Natural killer cell (primary cell): ENCODE results near the gene MRPS12. TPM values are rescaled to one million over a fixed set of nuclear protein-coding genes. Genes with fewer than 3 reads are reported as not detected.

ENCODE experiments used
- ATAC-seq, 3 donors: fragments of 150-1000 bp in 2 of 3; fragments of 200-7000 bp in 1 of 3; cut with Tn5 transposase; 1 replicate in 1 of 3; 2 replicates in 2 of 3; pipeline ENCODE4 v1.10.0; 2021; ENCODE audit warnings: mild to moderate bottlenecking in 2 of 3, moderate library complexity in 2 of 3
- DNase-seq, 2 donors: peaks; one replicate each; pipeline versions ENCODE4 v3.0.0 to v3.0.0-alpha.2; 2013 to 2021; ENCODE audit warnings: mixed read lengths in 1 of 2
- H3K27ac ChIP-seq: one replicate; pipeline ENCODE4 v1.5.1; 2013; ENCODE audit warnings: mild to moderate bottlenecking, low read length
- H3K27me3 ChIP-seq: one replicate; pipeline ENCODE4 v1.6.1; 2013; ENCODE audit warnings: low read length; ENCODE audit not compliant: control insufficient read depth, insufficient read depth
- H3K36me3 ChIP-seq: one replicate; pipeline ENCODE4 v1.6.1; 2013; ENCODE audit warnings: low read length; ENCODE audit not compliant: control insufficient read depth, insufficient read depth
- H3K4me1 ChIP-seq: one replicate; pipeline ENCODE4 v1.6.1; 2013; ENCODE audit warnings: low read length; ENCODE audit not compliant: control insufficient read depth, insufficient read depth
- H3K4me3 ChIP-seq: one replicate; pipeline ENCODE4 v1.5.1; 2013; ENCODE audit warnings: low read length
- H3K9me3 ChIP-seq: one replicate; pipeline ENCODE4 v1.6.1; 2013; ENCODE audit warnings: low read length; ENCODE audit not compliant: control insufficient read depth, insufficient read depth
- H3K27ac Mint-ChIP-seq, 2 donors: one replicate each; pipeline ENCODE4 v1.8.0; 2022; ENCODE audit warnings: mild to moderate bottlenecking in 2 of 2, mixed read lengths in 2 of 2, moderate library complexity in 1 of 2
- H3K27me3 Mint-ChIP-seq, 2 donors: one replicate each; pipeline ENCODE4 v1.8.0; 2022; ENCODE audit warnings: low read depth in 2 of 2, mixed read lengths in 2 of 2
- H3K36me3 Mint-ChIP-seq: one replicate; pipeline ENCODE4 v1.8.0; 2022; ENCODE audit warnings: mixed read lengths
- H3K4me1 Mint-ChIP-seq, 2 donors: one replicate each; pipeline ENCODE4 v1.8.0; 2022; ENCODE audit warnings: mixed read lengths in 2 of 2
- H3K4me3 Mint-ChIP-seq: one replicate; pipeline ENCODE4 v1.8.0; 2022; ENCODE audit warnings: mild to moderate bottlenecking, moderate library complexity, mixed read lengths
- H3K9me3 Mint-ChIP-seq, 2 donors: one replicate each; pipeline ENCODE4 v1.8.0; 2022; ENCODE audit warnings: mixed read lengths in 2 of 2
- CTCF ChIP-seq: fragments of 200-600 bp; IDR thresholded peaks from one replicate; pipeline ENCODE4 v1.8.0; 2022; ENCODE audit warnings: antibody characterized with exemption
- WGBS: methylation state at CpG from one replicate; pipeline ENCODE4 v1.1.7; 2013; ENCODE audit warnings: missing lambda C conversion rate; ENCODE audit not compliant: insufficient coverage; 5-methylcytosine and 5-hydroxymethylcytosine counted together
- intact Hi-C: fragments of 100-400 bp; cut with micrococcal nuclease; formaldehyde crosslinking; loops from one replicate; pipeline ENCODE4 v1.14.2; 2022
- total RNA-seq, 4 donors: library from RNA; stranded (reverse); fragments of 120-200 nt in 1 of 4; gene quantifications; one replicate each; pipeline versions ENCODE4 v1.2.3 to v1.2.4, GENCODE V29; 2013 to 2022

Gene MRPS12
- total RNA-seq, 3 donors from 2014 or later (not counting 1 experiment from before 2014, with no cell fraction given), result 25.3 to 27.8 (median 26.7) TPM

- peak overlapping the region; percentile 84 for H3K27ac ChIP-seq
Measured at GRCh38 chr19:38928391-38929001, 2.2 kb upstream of the MRPS12 start.

GRCh38 chr19:38929929-38930775 lies 592 bp upstream of the MRPS12 start, which contains the start of gene SARS2:
Gene SARS2, minus strand, starts transcription at chr19:38930763. Its CDS starts 27 bp downstream, at chr19:38930736.
- Mint-ChIP-seq H3K27me3 (no peaks in the 10 kb centered on the region), H3K4me3 (peak within 1 kb of the TSS; percentile 96), H3K4me1 (peaks cover 52 to 70% of the 10 kb centered on the region in 2 donors), H3K27ac (peak within 1 kb of the TSS; percentile 91 to 99), H3K9me3 (no peaks in the 10 kb centered on the region), H3K36me3 (no peaks in the 10 kb centered on the region)
- peak; percentile 100 for TF ChIP-seq CTCF
- peak in 1 of 2 donors; percentile 97 for DNase-seq
- Histone ChIP-seq H3K27ac (peak within 1 kb of the TSS; percentile 84), H3K4me1 (peaks cover 63% of the 10 kb centered on the region), H3K4me3 (peak within 1 kb of the TSS; percentile 71), H3K36me3 (peaks cover 18% of the 10 kb centered on the region), H3K9me3 (no peaks in the 10 kb centered on the region), H3K27me3 (no peaks in the 10 kb centered on the region)
- ATAC-seq, result peak; percentile 67 to 87 (median 68)
- 2% methylated on average over 49 of the region's 49 CpGs for WGBS
- intact Hi-C loops, result loop anchor here (1.0 to 10.0 kb wide), 8 partner anchors 31 to 527 kb away; partner anchors contain the start of genes ECH1, FAM98C, NFKBIB and SIRT2

More at GRCh38 chr19:38928391-38929001, 2.2 kb upstream of the MRPS12 start:
- Histone ChIP-seq H3K4me1 (peaks cover 79% of the 10 kb centered on the region), H3K36me3 (peaks cover 13% of the 10 kb centered on the region), H3K9me3 (no peaks in the 10 kb centered on the region), H3K27me3 (no peaks in the 10 kb centered on the region), H3K4me3 (no peak overlapping the region)
- intact Hi-C loops, result no loop called here
- peak overlapping the region; percentile 75 for H3K4me3 Mint-ChIP-seq
- TF ChIP-seq CTCF, result no peak
- DNase-seq, result peak in 1 of 2 donors; percentile 60
- peak in 2 of 3 donors; percentile 9 to 19 for ATAC-seq
- H3K36me3 Mint-ChIP-seq, result no peaks in the 10 kb centered on the region
- H3K9me3 Mint-ChIP-seq, result no peaks in the 10 kb centered on the region
- H3K27ac Mint-ChIP-seq, result peak overlapping the region; percentile 91 to 99
- WGBS, result 37% methylated on average over 3 of the region's 4 CpGs
- no peaks in the 10 kb centered on the region for H3K27me3 Mint-ChIP-seq
- peaks cover 51 to 81% of the 10 kb centered on the region in 2 donors for H3K4me1 Mint-ChIP-seq

- H3K9me3 ChIP-seq, result no peaks in the 10 kb centered on the region
- H3K36me3 ChIP-seq, result peaks cover 14% of the 10 kb centered on the region
- H3K4me1 Mint-ChIP-seq, result peaks cover 46 to 61% of the 10 kb centered on the region in 2 donors
- no peaks in the 10 kb centered on the region for H3K27me3 Mint-ChIP-seq
- H3K27ac Mint-ChIP-seq, result peak overlapping the region; percentile 91 to 99
- H3K27me3 ChIP-seq, result no peaks in the 10 kb centered on the region
- no peak for DNase-seq
- no peaks in the 10 kb centered on the region for H3K9me3 Mint-ChIP-seq
- H3K4me3 ChIP-seq, result peak overlapping the region; percentile 71
- intact Hi-C loops, result loop anchor here (2.0 to 10.0 kb wide), 5 partner anchors 67 to 529 kb away; partner anchors contain the start of genes ECH1 and FAM98C
- no peak for ATAC-seq
- peak overlapping the region; percentile 96 for H3K4me3 Mint-ChIP-seq
- peaks cover 50% of the 10 kb centered on the region for H3K4me1 ChIP-seq
- H3K27ac ChIP-seq, result peak overlapping the region; percentile 84
- no peak for TF ChIP-seq CTCF
- 63% methylated on average over 5 of the region's 8 CpGs for WGBS
- no peaks in the 10 kb centered on the region for H3K36me3 Mint-ChIP-seq
Measured at GRCh38 chr19:38931521-38931793, 713 bp downstream of the MRPS12 start.
